WTC11 (cell line): ENCODE results near the gene PIP4K2A. TPM values are rescaled to one million over a fixed set of nuclear protein-coding genes. Genes with fewer than 3 reads are reported as not detected.

Source experiments
- ATAC-seq: fragments of 200-7000 bp; cut with Tn5 transposase; 2 replicates; pipeline ENCODE4 v1.10.0; 2021; ENCODE audit warnings: mild to moderate bottlenecking, moderate library complexity
- CTCF ChIA-PET: fragments of 300-600 bp; sonication (Branson Sonifier 250); formaldehyde crosslinking; loops from one replicate; lab custom pipeline; 2021; ENCODE audit warnings: antibody characterized with exemption; lab: Charles Lee
- POLR2A ChIA-PET: fragments of 350-600 bp; sonication (Branson Sonifier 250); formaldehyde crosslinking; loops from one replicate; lab custom pipeline; 2021; ENCODE audit warnings: antibody characterized with exemption; lab: Charles Lee
- DNase-seq: peaks from one replicate; pipeline ENCODE4 v3.0.0; 2021; ENCODE audit warnings: low spot score
- H3K27ac Mint-ChIP-seq: 2 replicates; pipeline ENCODE4 v1.8.0; 2021; ENCODE audit warnings: mixed read lengths
- H3K27me3 Mint-ChIP-seq: 2 replicates; pipeline ENCODE4 v1.8.0; 2021; ENCODE audit warnings: low read depth, mild to moderate bottlenecking, moderate library complexity, mixed read lengths
- H3K36me3 Mint-ChIP-seq: 2 replicates; pipeline ENCODE4 v1.8.0; 2021; ENCODE audit warnings: mixed read lengths
- H3K4me1 Mint-ChIP-seq: 2 replicates; pipeline ENCODE4 v1.8.0; 2022; ENCODE audit warnings: mixed read lengths
- H3K4me3 Mint-ChIP-seq: 2 replicates; pipeline ENCODE4 v1.8.0; 2021; ENCODE audit warnings: mild to moderate bottlenecking, moderate library complexity, mixed read lengths
- H3K9me3 Mint-ChIP-seq: 2 replicates; pipeline ENCODE4 v1.8.0; 2021; ENCODE audit warnings: mixed read lengths
- ATF1 ChIP-seq: sonication (generic); formaldehyde crosslinking; IDR thresholded peaks from 2 replicates; pipeline ENCODE4 v1.8.1; 2023; ENCODE audit warnings: mild to moderate bottlenecking, moderate library complexity, missing genetic modification reagents
- NFYB ChIP-seq: sonication (generic); formaldehyde crosslinking; conservative IDR thresholded peaks from 2 replicates; pipeline ENCODE4 v1.8.0; 2022; ENCODE audit warnings: low read depth, missing genetic modification reagents
- RORB ChIP-seq: fragments of 250-450 bp; sonication (Bioruptor Pico); IDR thresholded peaks from 2 replicates; pipeline ENCODE4 v1.9.0; 2021; ENCODE audit warnings: mild to moderate bottlenecking
- SP1 ChIP-seq: sonication (generic); formaldehyde crosslinking; conservative IDR thresholded peaks from 2 replicates; pipeline ENCODE4 v1.8.1; 2022; ENCODE audit warnings: missing genetic modification reagents
- TEAD1 ChIP-seq: sonication (generic); formaldehyde crosslinking; IDR thresholded peaks from 2 replicates; pipeline ENCODE4 v1.8.0; 2022; ENCODE audit warnings: mild to moderate bottlenecking, missing genetic modification reagents
- ZNF423 ChIP-seq: fragments of 250-450 bp; sonication (Bioruptor Pico); IDR thresholded peaks from 2 replicates; pipeline ENCODE4 v2.1.2; 2022; ENCODE audit warnings: mild to moderate bottlenecking, moderate library complexity
- ZNF671 ChIP-seq: fragments of 250-450 bp; sonication (Bioruptor Pico); IDR thresholded peaks from 2 replicates; pipeline ENCODE4 v1.8.0; 2021; ENCODE audit warnings: mild to moderate bottlenecking
- total RNA-seq: library from RNA; stranded (reverse); gene quantifications from 3 replicates; pipeline ENCODE4 v1.2.3, GENCODE V29; 2021
- TF ChIP-seq, protein P1 (sequence below): sonication (generic); formaldehyde crosslinking; IDR thresholded peaks from 2 replicates; pipeline ENCODE4 v1.8.1; 2022; ENCODE audit warnings: low read depth, missing genetic modification reagents, borderline replicate concordance
- TF ChIP-seq, protein P2 (sequence below): sonication (generic); formaldehyde crosslinking; IDR thresholded peaks from 2 replicates; pipeline ENCODE4 v1.8.1; 2023; ENCODE audit warnings: mild to moderate bottlenecking, moderate library complexity, missing genetic modification reagents
- TF ChIP-seq, protein P3 (sequence below): sonication (generic); formaldehyde crosslinking; IDR thresholded peaks from 2 replicates; pipeline ENCODE4 v1.8.1; 2023; ENCODE audit warnings: mild to moderate bottlenecking, missing genetic modification reagents, moderate library complexity
- TF ChIP-seq, protein P4 (sequence below): sonication (generic); formaldehyde crosslinking; IDR thresholded peaks from 2 replicates; pipeline ENCODE4 v1.8.0; 2022; ENCODE audit warnings: mild to moderate bottlenecking, missing genetic modification reagents
- TF ChIP-seq, protein P5 (sequence below): fragments of 250-450 bp; sonication (Bioruptor Pico); IDR thresholded peaks from 2 replicates; pipeline ENCODE4 v2.1.2; 2022; ENCODE audit warnings: mild to moderate bottlenecking, moderate library complexity
- TF ChIP-seq, protein P6 (sequence below): sonication (generic); formaldehyde crosslinking; IDR thresholded peaks from 2 replicates; pipeline ENCODE4 v1.8.1; 2022; ENCODE audit warnings: mild to moderate bottlenecking, moderate library complexity, missing genetic modification reagents
- TF ChIP-seq, protein P7 (sequence below): sonication (generic); formaldehyde crosslinking; IDR thresholded peaks from 2 replicates; pipeline ENCODE4 v1.8.0; 2023; ENCODE audit warnings: missing genetic modification reagents
- TF ChIP-seq, protein P8 (sequence below): sonication (generic); formaldehyde crosslinking; IDR thresholded peaks from 2 replicates; pipeline ENCODE4 v1.8.1; 2022; ENCODE audit warnings: missing genetic modification reagents, borderline replicate concordance
- TF ChIP-seq, protein P9 (sequence below): sonication (generic); formaldehyde crosslinking; IDR thresholded peaks from 2 replicates; pipeline ENCODE4 v1.8.1; 2022; ENCODE audit warnings: low read depth, mild to moderate bottlenecking, moderate library complexity, missing genetic modification reagents, borderline replicate concordance

Gene PIP4K2A
- total RNA-seq, 1 experiment from 2014 or later = 47.5 TPM

DNA sequence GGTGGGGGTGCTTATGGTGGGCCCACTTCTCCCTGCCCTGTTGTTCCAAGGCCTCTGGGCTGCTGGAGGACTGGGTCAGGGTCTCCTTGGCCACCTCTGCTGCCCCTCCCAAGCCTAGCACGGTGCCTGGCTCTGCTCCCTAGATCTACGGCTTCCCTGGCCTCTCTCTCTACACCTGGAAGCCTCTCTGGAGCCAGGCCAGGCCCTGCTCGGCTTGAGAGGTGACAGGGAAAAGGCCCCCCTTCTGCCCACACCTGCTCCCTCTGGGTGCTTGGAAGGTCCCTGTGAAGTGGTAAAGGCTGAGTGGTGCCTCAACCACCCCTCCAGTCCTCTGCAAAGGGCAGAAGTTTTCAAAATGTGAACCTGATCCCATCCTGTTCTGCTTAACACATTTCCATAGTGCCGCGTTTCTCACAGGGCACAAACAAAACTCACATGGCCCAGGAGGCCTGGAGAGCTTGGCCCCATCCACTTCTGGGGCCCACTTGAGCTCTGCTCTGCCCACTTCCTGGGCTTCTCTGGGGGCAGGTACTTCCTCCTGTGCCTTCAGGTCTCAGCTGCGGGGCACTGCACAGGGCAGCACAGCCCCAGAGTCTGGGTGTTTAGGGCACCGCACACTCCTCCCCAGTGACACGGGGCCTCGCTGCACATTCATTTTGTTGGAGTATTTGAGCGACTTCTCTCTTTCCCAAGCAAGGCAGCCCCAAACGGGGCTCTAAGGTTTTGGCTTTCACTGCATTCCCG is 169.9 kb downstream of the PIP4K2A start:
- CTCF ChIA-PET = no interaction called here
- POLR2A ChIA-PET = no interaction called here
- Mint-ChIP-seq H3K9me3 (no peaks in the 10 kb centered on the region), H3K4me3 (no peak overlapping the region), H3K27ac (peak overlapping the region; percentile 67), H3K4me1 (peaks cover 3% of the 10 kb centered on the region; the same call in 1 of the 2 replicates), H3K36me3 (peaks cover 61% of the 10 kb centered on the region), H3K27me3 (no peaks in the 10 kb centered on the region)
- ATAC-seq (no peak), DNase-seq (no peak)
- TF ChIP-seq, protein P1, sequence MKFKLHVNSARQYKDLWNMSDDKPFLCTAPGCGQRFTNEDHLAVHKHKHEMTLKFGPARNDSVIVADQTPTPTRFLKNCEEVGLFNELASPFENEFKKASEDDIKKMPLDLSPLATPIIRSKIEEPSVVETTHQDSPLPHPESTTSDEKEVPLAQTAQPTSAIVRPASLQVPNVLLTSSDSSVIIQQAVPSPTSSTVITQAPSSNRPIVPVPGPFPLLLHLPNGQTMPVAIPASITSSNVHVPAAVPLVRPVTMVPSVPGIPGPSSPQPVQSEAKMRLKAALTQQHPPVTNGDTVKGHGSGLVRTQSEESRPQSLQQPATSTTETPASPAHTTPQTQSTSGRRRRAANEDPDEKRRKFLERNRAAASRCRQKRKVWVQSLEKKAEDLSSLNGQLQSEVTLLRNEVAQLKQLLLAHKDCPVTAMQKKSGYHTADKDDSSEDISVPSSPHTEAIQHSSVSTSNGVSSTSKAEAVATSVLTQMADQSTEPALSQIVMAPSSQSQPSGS (CRISPR knock-in tag) = no peak
- TF ChIP-seq ATF1 (CRISPR knock-in tag) (no peak), TEAD1 (CRISPR knock-in tag) (no peak), NFYB (no peak), ZNF671 (CRISPR knock-in tag) (no peak), ZNF423 (CRISPR knock-in tag) (no peak), SP1 (no peak)
- TF ChIP-seq, protein P2, sequence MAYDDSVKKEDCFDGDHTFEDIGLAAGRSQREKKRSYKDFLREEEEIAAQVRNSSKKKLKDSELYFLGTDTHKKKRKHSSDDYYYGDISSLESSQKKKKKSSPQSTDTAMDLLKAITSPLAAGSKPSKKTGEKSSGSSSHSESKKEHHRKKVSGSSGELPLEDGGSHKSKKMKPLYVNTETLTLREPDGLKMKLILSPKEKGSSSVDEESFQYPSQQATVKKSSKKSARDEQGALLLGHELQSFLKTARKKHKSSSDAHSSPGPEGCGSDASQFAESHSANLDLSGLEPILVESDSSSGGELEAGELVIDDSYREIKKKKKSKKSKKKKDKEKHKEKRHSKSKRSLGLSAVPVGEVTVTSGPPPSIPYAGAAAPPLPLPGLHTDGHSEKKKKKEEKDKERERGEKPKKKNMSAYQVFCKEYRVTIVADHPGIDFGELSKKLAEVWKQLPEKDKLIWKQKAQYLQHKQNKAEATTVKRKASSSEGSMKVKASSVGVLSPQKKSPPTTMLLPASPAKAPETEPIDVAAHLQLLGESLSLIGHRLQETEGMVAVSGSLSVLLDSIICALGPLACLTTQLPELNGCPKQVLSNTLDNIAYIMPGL (CRISPR knock-in tag) = no peak
- TF ChIP-seq, protein P3, sequence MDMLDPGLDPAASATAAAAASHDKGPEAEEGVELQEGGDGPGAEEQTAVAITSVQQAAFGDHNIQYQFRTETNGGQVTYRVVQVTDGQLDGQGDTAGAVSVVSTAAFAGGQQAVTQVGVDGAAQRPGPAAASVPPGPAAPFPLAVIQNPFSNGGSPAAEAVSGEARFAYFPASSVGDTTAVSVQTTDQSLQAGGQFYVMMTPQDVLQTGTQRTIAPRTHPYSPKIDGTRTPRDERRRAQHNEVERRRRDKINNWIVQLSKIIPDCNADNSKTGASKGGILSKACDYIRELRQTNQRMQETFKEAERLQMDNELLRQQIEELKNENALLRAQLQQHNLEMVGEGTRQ (CRISPR knock-in tag) = no peak
- TF ChIP-seq, protein P4, sequence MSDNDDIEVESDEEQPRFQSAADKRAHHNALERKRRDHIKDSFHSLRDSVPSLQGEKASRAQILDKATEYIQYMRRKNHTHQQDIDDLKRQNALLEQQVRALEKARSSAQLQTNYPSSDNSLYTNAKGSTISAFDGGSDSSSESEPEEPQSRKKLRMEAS = no peak
- TF ChIP-seq, protein P5, sequence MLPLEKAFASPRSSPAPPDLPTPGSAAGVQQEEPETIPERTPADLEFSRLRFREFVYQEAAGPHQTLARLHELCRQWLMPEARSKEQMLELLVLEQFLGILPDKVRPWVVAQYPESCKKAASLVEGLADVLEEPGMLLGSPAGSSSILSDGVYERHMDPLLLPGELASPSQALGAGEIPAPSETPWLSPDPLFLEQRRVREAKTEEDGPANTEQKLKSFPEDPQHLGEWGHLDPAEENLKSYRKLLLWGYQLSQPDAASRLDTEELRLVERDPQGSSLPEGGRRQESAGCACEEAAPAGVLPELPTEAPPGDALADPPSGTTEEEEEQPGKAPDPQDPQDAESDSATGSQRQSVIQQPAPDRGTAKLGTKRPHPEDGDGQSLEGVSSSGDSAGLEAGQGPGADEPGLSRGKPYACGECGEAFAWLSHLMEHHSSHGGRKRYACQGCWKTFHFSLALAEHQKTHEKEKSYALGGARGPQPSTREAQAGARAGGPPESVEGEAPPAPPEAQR (CRISPR knock-in tag) = no peak
- TF ChIP-seq, protein P6, sequence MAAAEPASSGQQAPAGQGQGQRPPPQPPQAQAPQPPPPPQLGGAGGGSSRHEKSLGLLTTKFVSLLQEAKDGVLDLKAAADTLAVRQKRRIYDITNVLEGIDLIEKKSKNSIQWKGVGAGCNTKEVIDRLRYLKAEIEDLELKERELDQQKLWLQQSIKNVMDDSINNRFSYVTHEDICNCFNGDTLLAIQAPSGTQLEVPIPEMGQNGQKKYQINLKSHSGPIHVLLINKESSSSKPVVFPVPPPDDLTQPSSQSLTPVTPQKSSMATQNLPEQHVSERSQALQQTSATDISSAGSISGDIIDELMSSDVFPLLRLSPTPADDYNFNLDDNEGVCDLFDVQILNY (CRISPR knock-in tag) = no peak
- TF ChIP-seq, protein P7, sequence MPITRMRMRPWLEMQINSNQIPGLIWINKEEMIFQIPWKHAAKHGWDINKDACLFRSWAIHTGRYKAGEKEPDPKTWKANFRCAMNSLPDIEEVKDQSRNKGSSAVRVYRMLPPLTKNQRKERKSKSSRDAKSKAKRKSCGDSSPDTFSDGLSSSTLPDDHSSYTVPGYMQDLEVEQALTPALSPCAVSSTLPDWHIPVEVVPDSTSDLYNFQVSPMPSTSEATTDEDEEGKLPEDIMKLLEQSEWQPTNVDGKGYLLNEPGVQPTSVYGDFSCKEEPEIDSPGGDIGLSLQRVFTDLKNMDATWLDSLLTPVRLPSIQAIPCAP = no peak

DNA sequence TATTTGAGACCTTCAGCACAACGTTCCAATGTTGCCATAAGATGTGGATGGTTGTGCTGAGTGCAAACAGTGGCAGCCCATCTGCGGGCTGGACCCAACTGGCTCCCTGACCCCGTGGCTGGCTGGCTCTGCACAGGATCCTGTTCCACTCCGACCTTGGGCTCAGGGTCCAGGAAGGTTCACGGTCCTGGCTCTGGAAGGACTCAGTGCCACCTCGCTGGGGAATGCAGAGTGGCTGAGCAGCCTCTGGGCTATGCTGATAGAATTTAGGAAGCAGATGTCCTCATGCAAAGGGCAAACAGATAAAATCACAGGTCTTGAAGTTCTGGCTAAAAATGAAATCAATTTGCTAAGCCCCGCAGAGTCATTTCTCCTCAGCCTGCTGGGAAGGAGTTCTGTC is 171.6 kb downstream of the PIP4K2A start:
- TF ChIP-seq RORB (CRISPR knock-in tag) = no peak
- TF ChIP-seq, protein P8, sequence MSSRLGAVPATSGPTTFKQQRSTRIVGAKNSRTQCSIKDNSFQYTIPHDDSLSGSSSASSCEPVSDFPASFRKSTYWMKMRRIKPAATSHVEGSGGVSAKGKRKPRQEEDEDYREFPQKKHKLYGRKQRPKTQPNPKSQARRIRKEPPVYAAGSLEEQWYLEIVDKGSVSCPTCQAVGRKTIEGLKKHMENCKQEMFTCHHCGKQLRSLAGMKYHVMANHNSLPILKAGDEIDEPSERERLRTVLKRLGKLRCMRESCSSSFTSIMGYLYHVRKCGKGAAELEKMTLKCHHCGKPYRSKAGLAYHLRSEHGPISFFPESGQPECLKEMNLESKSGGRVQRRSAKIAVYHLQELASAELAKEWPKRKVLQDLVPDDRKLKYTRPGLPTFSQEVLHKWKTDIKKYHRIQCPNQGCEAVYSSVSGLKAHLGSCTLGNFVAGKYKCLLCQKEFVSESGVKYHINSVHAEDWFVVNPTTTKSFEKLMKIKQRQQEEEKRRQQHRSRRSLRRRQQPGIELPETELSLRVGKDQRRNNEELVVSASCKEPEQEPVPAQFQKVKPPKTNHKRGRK (CRISPR knock-in tag) = no peak
- TF ChIP-seq, protein P9, sequence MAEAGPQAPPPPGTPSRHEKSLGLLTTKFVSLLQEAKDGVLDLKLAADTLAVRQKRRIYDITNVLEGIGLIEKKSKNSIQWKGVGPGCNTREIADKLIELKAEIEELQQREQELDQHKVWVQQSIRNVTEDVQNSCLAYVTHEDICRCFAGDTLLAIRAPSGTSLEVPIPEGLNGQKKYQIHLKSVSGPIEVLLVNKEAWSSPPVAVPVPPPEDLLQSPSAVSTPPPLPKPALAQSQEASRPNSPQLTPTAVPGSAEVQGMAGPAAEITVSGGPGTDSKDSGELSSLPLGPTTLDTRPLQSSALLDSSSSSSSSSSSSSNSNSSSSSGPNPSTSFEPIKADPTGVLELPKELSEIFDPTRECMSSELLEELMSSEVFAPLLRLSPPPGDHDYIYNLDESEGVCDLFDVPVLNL (CRISPR knock-in tag) = no peak
- ChIA-PET CTCF (no interaction called here), POLR2A (no interaction called here)
- DNase-seq (no peak), ATAC-seq (no peak)
- peak overlapping the region; percentile 77; the same call in 1 of the 2 replicates for H3K27ac Mint-ChIP-seq
- peaks cover 3% of the 10 kb centered on the region; the same call in 1 of the 2 replicates for H3K4me1 Mint-ChIP-seq
- H3K9me3 Mint-ChIP-seq = no peaks in the 10 kb centered on the region
- no peak overlapping the region for H3K4me3 Mint-ChIP-seq
- H3K36me3 Mint-ChIP-seq = peaks cover 64% of the 10 kb centered on the region
- H3K27me3 Mint-ChIP-seq = no peaks in the 10 kb centered on the region
